Transverse colon (tissue), 4 donors: Measurements from ENCODE around the gene ZNF638. TPM values are rescaled to one million over a fixed set of nuclear protein-coding genes. Genes with fewer than 3 reads are reported as not detected.

ENCODE experiments used
- DNase-seq: peaks from one replicate; pipeline ENCODE4 v3.0.0-alpha.2; 2019
- H3K27ac ChIP-seq, 4 donors: fragments of 200-600 bp; sonication (generic); 2 replicates each; pipeline ENCODE4 v1.5.1; 2016 to 2018; ENCODE audit warnings: inconsistent platforms in 4 of 4
- H3K27me3 ChIP-seq: fragments of 200-600 bp; sonication (generic); 2 replicates; pipeline ENCODE4 v1.5.1; 2017; ENCODE audit warnings: inconsistent platforms
- H3K36me3 ChIP-seq, 4 donors: fragments of 200-600 bp; sonication (generic); 2 replicates each; pipeline ENCODE4 v1.5.1; 2017 to 2019; ENCODE audit warnings: inconsistent platforms in 4 of 4
- H3K4me1 ChIP-seq, 4 donors: fragments of 200-600 bp; sonication (generic); 2 replicates each; pipeline ENCODE4 v1.5.1; 2017 to 2020; ENCODE audit warnings: inconsistent platforms in 4 of 4
- H3K4me3 ChIP-seq, 4 donors: fragments of 200-600 bp; sonication (generic); 1 replicate in 1 of 4; 2 replicates in 3 of 4; pipeline versions ENCODE4 v1.5.1 to v1.6.1; 2017 to 2019; ENCODE audit warnings: inconsistent platforms in 4 of 4
- H3K9me3 ChIP-seq, 2 donors: fragments of 200-600 bp; sonication (generic); 2 replicates each; pipeline ENCODE4 v1.5.1; 2017 to 2019; ENCODE audit warnings: inconsistent platforms in 2 of 2
- CTCF ChIP-seq, 5 experiments: fragments of 200-600 bp in 3 of 5; fragments of 450-650 bp in 2 of 5; sonication (generic) in 3 of 5; IDR thresholded peaks; 1 replicate in 2 of 5; 2 replicates in 3 of 5; pipeline ENCODE4 v1.5.1; 2016 to 2017; ENCODE audit warnings: antibody characterized with exemption in 5 of 5, inconsistent platforms in 3 of 5, mild to moderate bottlenecking in 2 of 5, moderate library complexity in 1 of 5
- EP300 ChIP-seq: sonication (generic); formaldehyde crosslinking; IDR thresholded peaks from one replicate; pipeline ENCODE4 v1.6.1; 2017; ENCODE audit warnings: antibody characterized with exemption, low read depth
- POLR2A ChIP-seq: fragments of 450-650 bp; IDR thresholded peaks from one replicate; pipeline ENCODE4 v1.6.1; 2016; ENCODE audit warnings: antibody characterized with exemption, mild to moderate bottlenecking, moderate library complexity
- POLR2AphosphoS5 ChIP-seq, 3 donors: sonication (generic); formaldehyde crosslinking; IDR thresholded peaks; one replicate each; pipeline ENCODE4 v1.6.1; 2016; ENCODE audit warnings: antibody characterized with exemption in 3 of 3
- WGBS, 2 donors: methylation state at CpG; one replicate each; pipeline ENCODE4 v1.1.5; 2018; ENCODE audit warnings: low coverage in 1 of 2; 5-methylcytosine and 5-hydroxymethylcytosine counted together
- in situ Hi-C, 4 donors: fragments of 200-750 bp; cut with MboI; loops; one replicate each; pipeline versions ENCODE4 v1.15.0 to v1.15.1; 2017; ENCODE audit warnings: low sequenced_read_pairs in 3 of 4, low pct_ligation_motif_present in 1 of 4, low pct_unique_long_range_greater_than_20kb in 1 of 4
- intact Hi-C: fragments of 100-400 bp; cut with DNase I; formaldehyde crosslinking; loops from one replicate; pipeline ENCODE4 v1.15.1; 2023; ENCODE audit warnings: low total_unique reads
- total RNA-seq, 4 donors: library from RNA; depleted of rRNA; stranded (reverse); fragments of >200 nt; gene quantifications; one replicate each; pipeline ENCODE4 v1.1.0, GENCODE V29; 2016

Gene ZNF638
- total RNA-seq, 4 donors from 2014 or later = 99.9 to 181 (median 142) TPM

- no peak overlapping the region for H3K27ac ChIP-seq
- in situ Hi-C loops = no loop called here
Measured at GRCh38 chr2:71341645-71342044, 10.1 kb downstream of the ZNF638 start.

GRCh38 chr2:71346065-71346464 lies 14.5 kb downstream of the ZNF638 start:
- TF ChIP-seq POLR2AphosphoS5 (IDR thresholded peaks at IDR 0.05) (no peak), CTCF (IDR thresholded peaks at IDR 0.05) (no peak), EP300 (no peak), POLR2A (no peak)
- peaks cover 0 to 15% (median 7%) of the 10 kb centered on the region in 4 donors for H3K36me3 ChIP-seq
- no peaks in the 10 kb centered on the region for H3K27me3 ChIP-seq
- in situ Hi-C loops = no loop called here
- WGBS, 2 donors = 95 to 100% methylated on average over 2 of the region's 2 CpGs
- DNase-seq = no peak
- H3K4me3 ChIP-seq = no peak overlapping the region
- peaks cover 0 to 9% (median under 1%) of the 10 kb centered on the region in 4 donors for H3K4me1 ChIP-seq
- intact Hi-C loops = no loop called here
- no peak overlapping the region for H3K27ac ChIP-seq
- no peaks in the 10 kb centered on the region for H3K9me3 ChIP-seq

More at GRCh38 chr2:71341645-71342044, 10.1 kb downstream of the ZNF638 start:
- DNase-seq = no peak
- no peaks in the 10 kb centered on the region for H3K27me3 ChIP-seq
- intact Hi-C loops = no loop called here
- no peaks in the 10 kb centered on the region for H3K36me3 ChIP-seq
- H3K4me1 ChIP-seq = peaks cover 5 to 53% (median 12%) of the 10 kb centered on the region in 4 donors
- H3K9me3 ChIP-seq = no peaks in the 10 kb centered on the region
- WGBS, 2 donors = 70 to 72% methylated on average over 4 of the region's 4 CpGs
- no peak overlapping the region for H3K4me3 ChIP-seq
- TF ChIP-seq EP300 = no peak
- no peak for TF ChIP-seq POLR2A
- TF ChIP-seq POLR2AphosphoS5 (IDR thresholded peaks at IDR 0.05) = no peak
- no peak for TF ChIP-seq CTCF (IDR thresholded peaks at IDR 0.05)

GRCh38 chr2:71347517-71347916 lies 15.9 kb downstream of the ZNF638 start:
- H3K9me3 ChIP-seq = no peaks in the 10 kb centered on the region
- intact Hi-C loops (no loop called here), in situ Hi-C loops (no loop called here)
- no peak overlapping the region for H3K4me3 ChIP-seq
- no peak overlapping the region for H3K27ac ChIP-seq
- H3K4me1 ChIP-seq = peaks cover 0 to 6% (median 3%) of the 10 kb centered on the region in 4 donors
- DNase-seq = no peak
- TF ChIP-seq CTCF (IDR thresholded peaks at IDR 0.05) = no peak
- TF ChIP-seq EP300 = no peak
- TF ChIP-seq POLR2A = no peak
- peaks cover 0 to 15% (median 7%) of the 10 kb centered on the region in 4 donors for H3K36me3 ChIP-seq
- no peaks in the 10 kb centered on the region for H3K27me3 ChIP-seq

DNA sequence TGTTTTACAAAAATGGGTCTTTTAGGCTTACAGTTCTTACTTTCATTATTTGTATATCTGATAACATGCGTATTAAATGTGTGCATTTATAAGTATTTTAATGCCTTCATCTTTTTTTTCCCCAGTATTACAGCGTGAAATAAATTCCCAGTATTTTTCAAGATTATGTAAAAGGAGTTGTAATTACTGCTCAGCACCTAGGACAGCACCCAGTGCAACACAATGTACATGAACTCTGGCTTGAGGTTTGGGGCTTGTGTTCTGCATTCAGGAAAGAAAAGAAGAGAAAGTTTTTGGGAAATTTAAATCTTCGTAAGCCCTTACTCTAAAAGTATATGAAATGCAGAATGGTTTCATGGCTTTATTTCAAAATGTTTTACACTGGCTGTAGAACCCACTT lies 16.7 kb downstream of the ZNF638 start:
- Histone ChIP-seq H3K4me3 (no peak overlapping the region), H3K9me3 (no peaks in the 10 kb centered on the region), H3K4me1 (peaks cover 0 to 11% (median 3%) of the 10 kb centered on the region in 4 donors), H3K36me3 (peaks cover 0 to 15% (median 7%) of the 10 kb centered on the region in 4 donors), H3K27me3 (no peaks in the 10 kb centered on the region), H3K27ac (no peak overlapping the region)
- 91 to 95% methylated on average over 3 of the region's 3 CpGs for WGBS, 2 donors
- no peak for DNase-seq
- no peak for TF ChIP-seq EP300
- TF ChIP-seq POLR2A = no peak
- intact Hi-C loops = no loop called here
- in situ Hi-C loops = no loop called here

- Histone ChIP-seq H3K4me1 (peaks cover 0 to 11% (median 3%) of the 10 kb centered on the region in 4 donors), H3K36me3 (peaks cover 0 to 39% (median 16%) of the 10 kb centered on the region in 4 donors), H3K9me3 (no peaks in the 10 kb centered on the region), H3K27me3 (no peaks in the 10 kb centered on the region), H3K4me3 (no peak overlapping the region), H3K27ac (no peak overlapping the region)
- 39 to 81% methylated on average over 2 of the region's 2 CpGs for WGBS, 2 donors
- in situ Hi-C loops = no loop called here
- TF ChIP-seq CTCF (IDR thresholded peaks at IDR 0.05) = no peak
- TF ChIP-seq EP300 = no peak
- no peak for TF ChIP-seq POLR2AphosphoS5 (IDR thresholded peaks at IDR 0.05)
- TF ChIP-seq POLR2A = no peak
- intact Hi-C loops = no loop called here
- no peak for DNase-seq
Measured at GRCh38 chr2:71353248-71353647, 21.7 kb downstream of the ZNF638 start.
